Type B pancreatic cell (in vitro differentiated cells): ENCODE measurements around the gene PLPP4. TPM values are rescaled to one million over a fixed set of nuclear protein-coding genes. Genes with fewer than 3 reads are reported as not detected.

Experiments used
- DNase-seq: peaks from one replicate; pipeline ENCODE4 v3.0.0; 2021; ENCODE audit warnings: mixed read lengths; ENCODE audit not compliant: unreplicated experiment; ENCODE audit errors: extremely low spot score
- H3K27ac Mint-ChIP-seq: 2 replicates; pipeline ENCODE4 v1.8.0; 2021; ENCODE audit warnings: mild to moderate bottlenecking, mixed read lengths
- H3K27me3 Mint-ChIP-seq: 2 replicates; pipeline ENCODE4 v1.8.0; 2021; ENCODE audit warnings: mixed read lengths
- H3K36me3 Mint-ChIP-seq: 2 replicates; pipeline ENCODE4 v1.8.0; 2021; ENCODE audit warnings: mixed read lengths
- H3K4me1 Mint-ChIP-seq: one replicate; pipeline ENCODE4 v1.8.0; 2021; ENCODE audit warnings: mixed read lengths; ENCODE audit not compliant: unreplicated experiment
- H3K4me3 Mint-ChIP-seq: 2 replicates; pipeline ENCODE4 v1.8.0; 2021; ENCODE audit warnings: mild to moderate bottlenecking, mixed read lengths
- H3K9me3 Mint-ChIP-seq: 2 replicates; pipeline ENCODE4 v1.8.0; 2021; ENCODE audit warnings: mixed read lengths
- total RNA-seq: library from RNA; stranded (reverse); gene quantifications from 2 replicates; pipeline ENCODE4 v1.2.1, GENCODE V29; 2021; ENCODE audit warnings: low replicate concordance
- TF ChIP-seq, protein P1 (sequence below): fragments of 200-600 bp; sonication (generic); conservative IDR thresholded peaks from 2 replicates; pipeline ENCODE4 v1.5.0; 2021; ENCODE audit warnings: antibody characterized with exemption, mild to moderate bottlenecking

The PLPP4 gene
- total RNA-seq, 1 donor from 2014 or later: 4.4 TPM

DNA sequence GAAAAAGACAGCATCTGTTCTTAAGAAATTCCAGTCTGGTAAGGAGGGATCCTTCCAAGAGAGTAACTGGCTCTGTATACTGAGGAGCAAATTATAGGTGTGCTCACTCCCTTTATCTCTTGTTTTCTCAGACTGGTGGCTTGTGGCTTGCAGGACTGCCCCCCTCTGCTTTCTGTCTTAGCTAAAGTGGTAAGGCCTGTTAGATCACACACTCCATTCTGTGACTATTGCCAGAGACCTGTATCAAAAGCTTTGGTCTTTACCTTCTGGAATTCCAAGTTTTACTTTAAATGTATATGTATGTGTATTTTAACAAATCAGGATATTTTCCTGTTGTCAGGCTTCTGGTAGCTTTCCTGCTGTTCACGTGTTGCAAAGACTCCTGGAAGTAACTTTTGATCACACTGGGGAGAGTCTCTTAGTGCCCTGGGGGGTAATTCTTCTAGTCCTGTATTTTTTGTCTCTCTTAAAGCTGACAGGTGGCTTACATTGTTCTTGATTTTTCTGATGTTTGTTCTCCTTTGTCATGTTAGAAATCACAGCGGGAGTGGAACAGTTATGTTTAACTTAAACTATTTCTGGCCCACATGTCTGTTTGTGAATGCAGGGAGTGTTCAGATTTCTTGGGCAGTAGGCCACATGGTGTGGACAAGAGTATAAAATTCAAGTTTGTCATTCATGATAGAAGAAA lies 99.0 kb downstream of the PLPP4 start:
- Mint-ChIP-seq H3K4me1 (peaks cover 8% of the 10 kb centered on the region), H3K9me3 (no peaks in the 10 kb centered on the region), H3K4me3 (no peak overlapping the region), H3K36me3 (no peaks in the 10 kb centered on the region), H3K27ac (no peak overlapping the region), H3K27me3 (peaks cover 7% of the 10 kb centered on the region)
- no peak for DNase-seq
- TF ChIP-seq, protein P1, sequence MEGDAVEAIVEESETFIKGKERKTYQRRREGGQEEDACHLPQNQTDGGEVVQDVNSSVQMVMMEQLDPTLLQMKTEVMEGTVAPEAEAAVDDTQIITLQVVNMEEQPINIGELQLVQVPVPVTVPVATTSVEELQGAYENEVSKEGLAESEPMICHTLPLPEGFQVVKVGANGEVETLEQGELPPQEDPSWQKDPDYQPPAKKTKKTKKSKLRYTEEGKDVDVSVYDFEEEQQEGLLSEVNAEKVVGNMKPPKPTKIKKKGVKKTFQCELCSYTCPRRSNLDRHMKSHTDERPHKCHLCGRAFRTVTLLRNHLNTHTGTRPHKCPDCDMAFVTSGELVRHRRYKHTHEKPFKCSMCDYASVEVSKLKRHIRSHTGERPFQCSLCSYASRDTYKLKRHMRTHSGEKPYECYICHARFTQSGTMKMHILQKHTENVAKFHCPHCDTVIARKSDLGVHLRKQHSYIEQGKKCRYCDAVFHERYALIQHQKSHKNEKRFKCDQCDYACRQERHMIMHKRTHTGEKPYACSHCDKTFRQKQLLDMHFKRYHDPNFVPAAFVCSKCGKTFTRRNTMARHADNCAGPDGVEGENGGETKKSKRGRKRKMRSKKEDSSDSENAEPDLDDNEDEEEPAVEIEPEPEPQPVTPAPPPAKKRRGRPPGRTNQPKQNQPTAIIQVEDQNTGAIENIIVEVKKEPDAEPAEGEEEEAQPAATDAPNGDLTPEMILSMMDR: no peak

DNA sequence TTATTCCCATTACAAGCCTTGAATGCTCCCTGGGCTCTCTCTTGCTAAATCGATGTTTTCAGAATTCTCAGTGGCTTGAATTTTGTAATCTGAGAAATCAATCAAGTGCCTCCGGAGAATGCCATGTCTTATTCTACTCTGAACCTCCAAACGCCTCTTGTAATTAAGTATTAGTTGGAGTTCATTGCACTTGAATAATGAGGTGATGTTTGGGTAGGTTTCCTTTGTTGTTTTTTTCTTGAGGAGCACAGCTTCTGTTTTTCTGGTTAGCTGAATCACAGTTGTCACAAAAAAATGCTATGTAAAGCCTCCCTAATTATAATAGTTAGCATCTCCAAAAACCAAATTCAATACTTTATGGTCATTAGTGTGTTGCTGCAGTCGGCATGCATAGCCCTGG lies 100.3 kb downstream of the PLPP4 start:
- H3K27me3 Mint-ChIP-seq: no peaks in the 10 kb centered on the region
- no peak overlapping the region for H3K27ac Mint-ChIP-seq
- peaks cover 8% of the 10 kb centered on the region for H3K4me1 Mint-ChIP-seq
- no peaks in the 10 kb centered on the region for H3K36me3 Mint-ChIP-seq
- DNase-seq: no peak
- TF ChIP-seq, protein P1: no peak
- H3K9me3 Mint-ChIP-seq: no peaks in the 10 kb centered on the region
- H3K4me3 Mint-ChIP-seq: no peak overlapping the region

DNA sequence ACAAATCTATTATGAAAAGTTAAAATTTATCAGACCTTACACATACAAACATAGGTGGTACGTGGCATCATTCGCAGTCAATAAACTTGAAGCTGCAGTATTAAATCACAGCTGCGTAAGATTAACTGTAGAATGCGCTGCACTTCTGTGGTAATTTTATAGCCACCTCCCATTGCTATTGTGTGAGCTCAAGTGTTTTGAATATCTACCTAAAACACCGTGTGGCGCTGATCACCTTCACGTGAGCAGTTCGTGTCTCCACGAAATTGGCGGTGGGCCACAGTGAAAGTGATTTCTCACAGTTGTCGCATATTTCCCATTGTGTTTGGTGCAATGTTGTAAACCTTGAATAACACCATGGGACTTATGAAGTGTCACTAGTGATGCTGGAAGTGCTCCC lies 102.8 kb downstream of the PLPP4 start:
- no peak for DNase-seq
- Mint-ChIP-seq H3K27me3 (no peaks in the 10 kb centered on the region), H3K4me1 (peaks cover 8% of the 10 kb centered on the region), H3K9me3 (no peaks in the 10 kb centered on the region), H3K4me3 (no peak overlapping the region), H3K36me3 (no peaks in the 10 kb centered on the region), H3K27ac (no peak overlapping the region)
- TF ChIP-seq, protein P1: no peak

DNA sequence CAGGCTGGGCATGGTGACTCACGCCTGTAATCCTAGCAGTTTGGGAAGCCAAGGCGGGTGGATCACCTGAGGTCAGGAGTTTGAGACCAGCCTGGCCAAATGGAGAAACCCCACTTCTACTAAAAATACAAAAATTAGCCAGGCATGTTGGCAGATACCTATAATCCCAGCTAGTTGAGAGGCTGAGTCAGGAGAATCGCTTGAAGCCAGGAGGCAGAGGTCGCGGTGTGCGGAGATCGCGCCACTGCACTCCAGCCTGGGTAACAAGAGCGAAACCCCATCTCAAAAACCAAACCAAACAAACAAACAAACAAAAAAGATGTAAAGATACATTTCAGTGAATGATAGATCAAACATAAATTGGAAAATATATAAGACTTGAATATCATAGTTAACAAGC lies 105.9 kb downstream of the PLPP4 start:
- no peak overlapping the region for H3K27ac Mint-ChIP-seq
- DNase-seq: no peak
- H3K27me3 Mint-ChIP-seq: peaks cover 3% of the 10 kb centered on the region
- H3K4me3 Mint-ChIP-seq: no peak overlapping the region
- H3K4me1 Mint-ChIP-seq: no peaks in the 10 kb centered on the region
- TF ChIP-seq, protein P1: no peak
- H3K36me3 Mint-ChIP-seq: no peaks in the 10 kb centered on the region
- no peaks in the 10 kb centered on the region for H3K9me3 Mint-ChIP-seq

DNA sequence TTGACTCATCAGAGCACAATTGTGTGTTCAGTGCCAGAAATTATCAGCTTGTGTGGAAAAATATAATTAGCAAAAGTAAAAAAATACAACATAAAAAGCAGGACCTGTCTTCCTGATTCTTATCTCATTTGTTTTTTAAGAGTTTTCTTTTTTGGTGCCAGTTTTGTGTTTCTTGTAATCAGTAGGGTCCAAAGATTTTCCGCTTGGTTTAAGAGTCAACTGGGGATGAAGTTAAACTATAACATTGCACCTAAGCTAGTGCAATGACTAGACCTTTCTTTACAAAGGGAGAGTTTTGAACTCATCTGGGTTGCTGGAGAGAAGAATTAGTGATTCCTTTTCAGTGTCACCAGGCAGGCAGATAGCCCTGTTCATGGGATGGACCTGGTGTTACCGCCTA lies 113.4 kb downstream of the PLPP4 start:
- TF ChIP-seq, protein P1: no peak
- Mint-ChIP-seq H3K4me1 (peaks cover 6% of the 10 kb centered on the region), H3K27ac (no peak overlapping the region), H3K9me3 (no peaks in the 10 kb centered on the region), H3K36me3 (no peaks in the 10 kb centered on the region), H3K27me3 (peaks cover 2% of the 10 kb centered on the region), H3K4me3 (no peak overlapping the region)
- no peak for DNase-seq
